GM19463 (cell line): Measurements from ENCODE around the gene CACNA1S.

ENCODE experiments used
- ATAC-seq: cut with Tn5 transposase; IDR thresholded peaks from one replicate; pipeline ENCODE4 v1.9.1; 2021; ENCODE audit warnings: mild to moderate bottlenecking, moderate library complexity; ENCODE audit not compliant: unreplicated experiment

CACNA1S gene

DNA sequence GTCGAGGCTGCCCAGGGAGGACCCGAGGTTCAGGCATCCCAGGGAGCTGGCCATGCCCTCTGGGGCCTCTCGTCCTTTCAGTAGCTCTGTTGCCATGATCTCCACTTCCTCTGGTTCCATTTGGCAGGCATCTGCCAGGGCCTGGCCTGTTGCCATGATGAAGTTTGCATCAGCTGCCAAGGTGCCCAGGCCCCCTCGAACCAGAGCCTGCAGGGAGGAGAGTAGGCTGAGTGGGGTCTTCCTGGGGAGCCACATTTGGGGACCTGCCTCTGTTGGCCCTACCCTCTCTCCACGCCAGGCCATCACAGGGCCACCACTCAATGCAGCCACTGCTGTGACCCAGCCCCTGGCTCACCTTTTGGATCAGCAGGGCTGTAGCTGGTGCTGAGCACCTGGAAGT, 72.3 kb downstream of the CACNA1S start:
- no peak for ATAC-seq

DNA sequence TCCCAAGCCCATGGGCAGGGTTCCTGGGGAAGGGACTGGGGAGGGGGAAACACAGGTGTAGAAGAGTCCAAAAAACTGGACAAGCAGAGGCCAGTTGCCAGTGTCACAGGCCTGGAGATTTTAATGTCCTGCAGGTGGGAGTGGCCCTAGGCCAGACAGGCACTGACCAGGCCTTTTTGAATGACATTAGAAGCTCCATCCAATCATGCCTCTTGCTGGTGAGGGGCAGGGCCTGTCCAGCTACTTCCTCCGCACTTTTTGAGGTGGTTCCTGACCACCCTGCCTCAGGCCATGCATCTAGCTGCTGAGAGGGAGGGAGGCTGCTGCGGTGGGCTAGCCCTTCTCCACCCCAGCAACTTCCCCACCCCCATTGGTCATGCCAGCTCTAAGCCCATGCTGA, 72.8 kb downstream of the CACNA1S start:
- ATAC-seq, result no peak

DNA sequence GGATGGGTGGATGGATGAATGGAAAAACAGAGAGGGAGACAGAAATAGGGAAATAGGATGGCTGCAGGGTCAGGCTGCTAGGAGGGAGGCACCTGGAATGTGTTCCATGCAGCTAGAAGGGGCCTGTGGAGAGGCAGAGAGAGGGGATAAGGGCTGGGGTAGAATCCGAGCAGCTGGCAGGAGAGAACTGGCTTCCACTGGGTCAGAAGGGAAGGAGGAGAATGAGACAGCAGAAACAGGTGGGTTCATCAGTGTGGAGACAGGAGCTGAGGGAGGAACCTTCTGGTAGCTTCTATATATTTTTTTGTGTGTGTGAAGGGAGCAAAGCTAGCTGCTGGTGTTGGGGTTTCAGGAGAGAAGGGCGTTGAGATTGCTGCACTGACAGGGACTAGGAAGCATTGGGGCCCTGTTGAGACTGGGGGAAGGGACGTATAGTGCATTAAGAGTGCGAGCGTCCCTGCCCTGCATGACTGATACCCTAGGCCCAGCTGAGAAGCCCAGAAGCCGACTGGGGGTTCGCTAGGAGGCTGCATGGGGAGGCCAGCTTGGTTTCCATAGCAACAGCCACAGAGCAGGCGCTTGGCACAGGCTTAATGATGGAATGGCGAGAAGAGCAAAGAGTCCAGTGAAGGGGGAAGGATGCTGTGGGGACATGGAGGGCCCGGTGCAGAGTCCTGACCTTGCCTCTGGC, 73.9 kb downstream of the CACNA1S start:
- no peak for ATAC-seq

DNA sequence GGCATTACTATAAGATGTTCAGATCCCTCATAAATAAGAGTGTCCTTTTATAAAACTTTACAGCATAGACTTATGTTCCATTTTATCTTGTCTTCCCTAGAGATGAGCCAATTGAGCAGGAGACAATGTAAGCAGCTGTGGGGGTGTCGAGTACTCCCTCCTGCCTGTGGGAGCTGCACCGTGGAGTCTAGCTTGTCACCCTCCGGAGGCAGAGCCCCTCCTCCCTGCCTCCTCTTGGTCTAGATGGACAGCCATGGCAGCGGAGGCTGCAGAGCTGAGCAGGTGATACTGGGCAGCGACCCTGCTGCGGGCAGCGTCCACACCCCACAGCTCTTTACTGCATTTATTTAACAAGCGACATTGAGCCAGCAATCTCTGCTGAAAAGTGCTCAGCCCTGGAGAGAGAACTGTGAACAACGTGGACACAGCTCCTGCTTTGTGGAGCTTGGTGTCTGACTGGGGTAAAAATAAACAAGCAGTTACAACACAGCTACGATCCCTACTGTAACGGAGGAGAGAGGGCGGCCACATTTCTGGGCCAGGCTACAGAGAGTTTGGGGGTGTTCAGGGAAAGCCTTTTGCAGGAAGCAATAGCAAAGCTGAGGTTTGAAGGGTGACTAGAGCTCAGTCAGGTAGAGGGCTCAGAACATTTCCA, 75.9 kb downstream of the CACNA1S start:
- ATAC-seq, result no peak

DNA sequence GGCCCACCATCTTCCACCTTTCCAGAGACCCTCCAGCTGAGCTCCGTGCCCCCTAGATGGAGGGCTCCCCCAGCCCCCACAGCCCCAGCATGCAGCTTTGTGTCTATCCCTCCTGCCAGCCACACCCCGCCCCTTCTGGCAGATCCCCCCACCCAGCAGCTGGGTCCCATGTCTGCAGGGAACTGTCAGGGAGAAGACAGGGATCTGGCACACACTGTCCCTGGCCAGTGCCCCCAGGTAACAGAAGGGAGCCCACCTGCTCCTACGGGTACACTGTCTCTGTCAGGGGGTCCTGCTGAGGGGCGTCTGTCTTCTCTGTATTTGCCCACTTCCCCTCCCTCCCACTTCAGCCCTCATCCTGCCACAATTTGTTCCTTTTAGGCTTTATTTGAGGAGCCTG, 77.6 kb downstream of the CACNA1S start:
- ATAC-seq, result no peak

DNA sequence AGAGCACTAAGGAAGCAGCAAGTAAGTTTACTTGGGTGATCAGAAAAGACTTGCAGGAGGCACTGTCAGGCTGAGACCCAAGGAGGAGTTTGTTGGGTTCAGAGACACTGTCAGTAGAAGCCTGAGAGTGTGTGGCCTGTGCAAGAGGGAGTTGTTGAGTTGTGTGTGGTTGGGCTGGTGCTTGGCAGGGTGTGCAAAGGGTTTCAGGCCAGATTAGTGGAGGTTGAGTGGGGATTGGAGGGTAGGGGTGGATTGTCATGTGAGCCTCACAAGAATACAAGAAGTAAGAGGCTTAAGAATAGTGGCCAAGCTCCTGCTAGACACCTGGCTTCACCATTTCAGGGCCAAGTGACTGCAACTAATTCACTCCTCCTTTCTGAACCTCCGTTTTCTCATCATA, 79.8 kb downstream of the CACNA1S start:
- ATAC-seq, result no peak

DNA sequence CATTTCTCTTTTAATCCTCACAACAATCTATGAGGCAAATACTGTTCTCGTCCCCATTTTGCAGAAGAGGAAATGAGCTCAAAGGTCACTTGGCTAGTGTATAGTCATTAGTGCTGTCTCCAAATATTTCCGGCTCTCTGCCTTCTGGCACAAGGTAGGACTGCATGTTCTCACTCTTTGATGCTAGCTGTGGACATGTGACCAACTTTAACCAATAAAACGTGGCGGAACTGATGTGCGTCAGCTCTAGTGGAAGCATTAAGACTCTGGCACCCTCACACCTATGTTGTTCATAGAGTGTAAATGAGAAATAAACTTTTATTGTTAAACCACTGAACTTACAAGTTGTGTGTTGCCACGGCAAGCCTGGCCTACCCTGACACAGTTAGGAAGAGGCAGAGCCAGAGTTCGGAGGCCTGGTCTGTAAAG, 83.8 kb downstream of the CACNA1S start:
- ATAC-seq, result no peak

DNA sequence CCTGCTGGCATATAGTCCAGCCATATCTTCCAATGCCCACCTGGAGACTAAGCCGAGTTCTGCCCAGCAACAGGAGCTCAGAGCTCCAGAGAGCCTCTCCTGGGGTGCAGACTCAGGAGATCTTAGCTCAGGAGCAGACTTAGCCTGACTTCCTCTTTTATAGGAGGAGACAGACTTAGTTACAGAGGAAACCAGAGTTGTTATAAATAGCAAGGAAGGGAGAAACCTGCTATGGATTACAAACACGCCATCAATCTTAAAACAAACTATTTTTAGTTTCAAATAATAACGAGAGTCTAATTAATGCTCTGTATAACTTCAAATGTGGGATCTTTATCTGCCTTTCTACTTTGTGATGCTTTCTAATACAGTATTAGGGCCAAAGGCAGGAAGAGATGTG, 85.4 kb downstream of the CACNA1S start:
- no peak for ATAC-seq

DNA sequence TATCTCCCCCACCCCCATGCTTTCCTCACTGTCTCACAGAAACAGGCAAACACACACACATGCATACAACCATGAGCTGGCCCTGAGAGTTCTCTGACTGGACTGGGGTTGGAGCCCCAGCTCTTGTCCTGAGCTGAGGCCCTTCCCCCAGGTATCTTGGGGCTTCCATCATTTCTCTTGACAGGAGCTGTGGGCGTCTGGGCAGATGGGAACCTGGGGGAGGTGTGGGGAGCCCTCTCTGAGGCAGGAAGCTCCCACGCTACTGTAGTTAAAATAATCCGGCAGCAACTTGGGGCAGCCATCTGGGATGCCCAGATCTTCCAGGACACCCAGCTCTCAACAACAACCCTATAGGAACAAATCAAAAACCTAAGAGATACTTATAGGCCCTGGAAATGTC, 86.0 kb downstream of the CACNA1S start:
- no peak for ATAC-seq

DNA sequence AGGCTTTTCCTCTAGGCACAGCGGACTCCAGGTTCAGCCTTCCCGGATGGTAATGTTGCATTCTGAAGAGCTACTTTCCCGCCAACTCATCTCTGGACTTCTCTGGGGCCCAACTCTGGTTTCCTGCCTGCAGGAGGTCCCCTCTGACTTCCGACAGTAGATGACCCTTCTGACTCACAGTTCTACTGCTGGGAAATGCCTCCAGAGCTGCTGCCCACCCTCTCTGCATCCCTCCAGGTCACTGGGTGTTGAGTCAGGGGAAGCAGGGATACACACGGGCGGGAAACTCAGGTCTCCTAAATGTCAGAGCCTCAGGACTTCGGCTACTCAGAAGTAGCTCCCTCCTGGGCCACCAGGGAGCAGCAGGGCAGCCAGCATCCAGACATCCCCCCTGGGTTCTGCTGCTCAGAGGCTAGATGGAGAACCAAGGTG, 86.6 kb downstream of the CACNA1S start:
- no peak for ATAC-seq

DNA sequence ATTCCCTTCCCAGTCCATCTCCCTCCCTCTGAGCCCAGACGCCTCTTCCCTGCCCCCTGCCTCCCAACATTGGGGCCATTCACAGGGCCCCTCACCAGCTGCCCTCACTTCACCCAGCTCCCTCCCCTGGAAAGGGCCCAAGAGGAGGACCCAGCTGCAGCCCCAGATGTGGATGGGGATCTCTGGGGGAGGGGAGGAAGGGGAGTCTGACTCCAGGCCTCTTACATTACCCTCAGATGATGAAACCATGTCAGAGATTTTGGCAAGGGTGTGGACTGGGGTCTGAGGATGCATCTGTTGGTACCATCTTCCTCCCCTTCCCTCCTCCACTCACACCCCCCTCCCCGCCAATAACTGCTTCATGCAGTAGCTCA, 87.6 kb downstream of the CACNA1S start:
- ATAC-seq, result no peak

DNA sequence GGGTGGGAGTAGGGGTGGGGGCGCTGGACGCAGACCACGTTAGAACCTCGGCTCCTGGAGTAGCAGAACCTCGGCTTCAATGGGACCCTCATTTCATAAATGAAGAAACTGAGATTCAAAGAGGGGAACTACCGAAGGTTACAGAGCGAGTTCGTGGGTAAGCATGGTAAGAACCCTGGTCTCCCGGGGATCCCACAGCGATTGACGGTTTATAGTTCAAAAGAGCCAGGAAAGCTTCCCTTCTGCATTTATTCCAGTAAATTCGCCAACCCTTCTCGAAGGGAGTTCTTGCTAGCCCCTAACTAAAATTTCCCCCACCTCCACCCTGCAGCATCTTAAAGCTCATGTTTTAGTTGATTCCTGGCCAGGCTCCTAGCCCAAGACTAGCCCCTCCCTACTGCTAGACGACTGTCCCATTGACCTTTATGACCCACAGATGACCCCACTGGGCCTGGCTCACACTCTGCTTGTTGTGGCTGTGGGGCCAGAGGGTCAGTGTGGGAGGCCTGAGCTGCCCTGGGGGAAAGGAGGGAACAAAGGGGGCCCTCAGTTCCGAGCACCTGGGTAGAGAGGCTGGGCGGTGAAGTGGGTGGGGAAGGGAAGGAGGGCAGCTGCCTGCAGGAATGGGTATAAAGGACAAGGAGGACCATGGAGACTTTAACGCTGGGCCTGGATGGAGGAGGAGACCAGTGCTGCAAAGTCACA, 88.2 kb downstream of the CACNA1S start:
- ATAC-seq, result no peak

DNA sequence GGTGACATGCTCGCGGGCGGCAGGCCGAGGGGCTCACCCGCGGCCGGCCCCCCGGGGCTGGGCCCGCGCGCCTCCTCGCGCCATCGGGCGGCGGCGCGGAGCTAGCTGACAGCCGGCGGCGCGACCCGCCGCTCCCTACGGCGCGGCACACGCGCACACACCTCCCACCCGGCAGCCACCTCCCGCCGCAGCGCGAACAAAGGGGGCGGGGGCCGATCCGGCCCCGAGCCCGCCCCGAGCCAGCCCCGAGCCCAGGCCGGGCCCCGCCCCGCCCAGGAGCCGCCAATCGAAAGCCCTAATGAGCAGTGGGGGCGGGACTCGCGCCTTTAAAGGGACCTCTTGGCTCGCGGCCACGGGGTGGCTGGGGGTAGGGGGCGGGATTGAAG, 88.7 kb downstream of the CACNA1S start, which contains the start of gene KIF21B:
KIF21B (minus strand) TSS at position 198 of the 386 bp plus-strand sequence. CDS start 331 bp downstream, outside the sequence.
- peak; percentile 64 for ATAC-seq

DNA sequence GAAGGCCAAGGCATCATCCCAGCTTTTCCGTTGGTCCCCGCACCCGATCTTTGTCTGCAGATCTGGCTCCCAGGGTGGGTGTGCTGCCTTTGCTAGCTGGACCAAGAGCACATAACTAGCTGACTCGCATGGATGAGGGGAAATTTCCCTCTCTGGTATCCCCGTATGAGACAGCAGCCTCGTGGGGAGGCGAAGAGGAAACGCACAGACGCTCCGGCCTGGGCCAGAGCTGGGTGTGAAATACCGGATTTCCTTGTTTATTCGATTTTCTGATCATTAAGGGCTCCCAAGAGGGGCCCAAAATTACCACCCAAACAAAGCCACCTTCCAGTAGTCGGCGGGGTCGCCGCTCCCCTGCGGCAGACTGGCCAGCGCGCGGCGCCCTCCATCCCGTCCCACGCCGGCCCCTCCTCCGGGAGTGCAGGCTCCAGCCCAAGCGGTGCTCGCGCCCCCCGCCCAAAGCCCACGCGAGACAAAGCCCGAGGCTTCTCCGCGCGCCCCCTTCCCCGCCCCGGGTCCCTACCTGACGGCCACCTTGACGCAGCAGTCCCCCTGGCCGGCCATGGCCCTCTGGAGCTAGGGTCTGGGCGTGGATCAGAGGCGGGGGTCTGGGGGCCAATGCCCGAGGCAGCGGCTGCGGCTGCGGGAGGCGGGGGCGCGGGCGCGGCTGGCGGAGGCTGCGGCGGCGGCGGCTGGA, 89.3 kb downstream of the CACNA1S start:
- ATAC-seq, result no peak

DNA sequence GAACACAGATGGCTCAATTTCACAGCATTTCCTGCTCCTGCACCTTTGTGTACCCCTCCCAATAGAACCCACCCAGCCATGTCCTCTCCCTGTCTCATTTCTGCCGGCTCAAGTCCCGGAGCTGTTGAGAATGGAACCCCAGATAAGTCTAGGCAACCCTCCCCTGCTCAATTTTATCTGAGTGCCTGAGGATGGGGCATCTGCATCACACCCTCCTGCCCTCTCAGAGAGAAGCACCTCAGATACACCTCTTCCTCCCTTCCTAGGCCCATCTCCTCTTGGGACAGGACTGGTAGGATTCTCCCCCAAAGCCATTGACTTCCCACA, 89.8 kb downstream of the CACNA1S start:
- no peak for ATAC-seq

DNA sequence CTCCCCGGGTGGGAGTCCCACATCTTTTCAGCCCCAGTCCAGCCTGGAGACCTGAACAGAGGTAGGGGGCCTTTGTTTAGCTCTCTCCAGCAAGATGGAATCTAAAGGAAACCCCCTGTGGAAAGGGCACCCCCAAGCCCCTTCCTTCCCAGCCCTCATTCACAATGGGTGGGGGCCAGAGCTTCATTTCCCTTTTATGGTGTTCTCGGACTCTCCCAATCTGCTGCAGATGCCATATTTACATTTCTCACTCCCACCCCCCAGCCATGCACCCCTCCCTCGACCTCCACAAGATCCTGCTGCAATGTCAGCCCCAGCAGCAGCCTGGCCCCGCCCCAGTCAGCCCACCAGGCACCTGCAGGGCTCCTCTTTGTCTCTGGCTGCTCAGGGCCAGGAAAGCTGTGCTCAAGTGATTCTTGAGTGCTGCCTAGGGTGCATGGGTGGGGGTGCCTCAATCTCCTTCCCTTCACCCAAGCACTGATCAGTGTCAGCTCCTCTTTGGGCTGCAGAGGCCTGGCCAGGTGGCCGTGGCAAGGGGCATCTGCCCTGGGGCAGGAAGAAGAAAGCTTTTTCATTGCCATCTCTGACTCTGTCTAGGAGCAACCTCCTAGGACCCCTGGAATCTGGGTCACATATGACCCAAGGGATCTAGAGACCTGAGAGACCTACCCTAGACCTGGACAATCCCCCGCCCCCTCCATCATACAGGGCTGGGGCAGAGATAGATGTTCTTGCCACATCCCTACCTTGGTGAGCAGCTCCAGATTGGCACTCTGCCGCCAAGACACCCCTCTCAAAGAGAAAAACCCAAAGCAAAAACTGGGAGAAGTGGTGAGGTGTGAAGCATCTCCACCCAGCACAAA, 90.4 kb downstream of the CACNA1S start:
- ATAC-seq, result no peak

DNA sequence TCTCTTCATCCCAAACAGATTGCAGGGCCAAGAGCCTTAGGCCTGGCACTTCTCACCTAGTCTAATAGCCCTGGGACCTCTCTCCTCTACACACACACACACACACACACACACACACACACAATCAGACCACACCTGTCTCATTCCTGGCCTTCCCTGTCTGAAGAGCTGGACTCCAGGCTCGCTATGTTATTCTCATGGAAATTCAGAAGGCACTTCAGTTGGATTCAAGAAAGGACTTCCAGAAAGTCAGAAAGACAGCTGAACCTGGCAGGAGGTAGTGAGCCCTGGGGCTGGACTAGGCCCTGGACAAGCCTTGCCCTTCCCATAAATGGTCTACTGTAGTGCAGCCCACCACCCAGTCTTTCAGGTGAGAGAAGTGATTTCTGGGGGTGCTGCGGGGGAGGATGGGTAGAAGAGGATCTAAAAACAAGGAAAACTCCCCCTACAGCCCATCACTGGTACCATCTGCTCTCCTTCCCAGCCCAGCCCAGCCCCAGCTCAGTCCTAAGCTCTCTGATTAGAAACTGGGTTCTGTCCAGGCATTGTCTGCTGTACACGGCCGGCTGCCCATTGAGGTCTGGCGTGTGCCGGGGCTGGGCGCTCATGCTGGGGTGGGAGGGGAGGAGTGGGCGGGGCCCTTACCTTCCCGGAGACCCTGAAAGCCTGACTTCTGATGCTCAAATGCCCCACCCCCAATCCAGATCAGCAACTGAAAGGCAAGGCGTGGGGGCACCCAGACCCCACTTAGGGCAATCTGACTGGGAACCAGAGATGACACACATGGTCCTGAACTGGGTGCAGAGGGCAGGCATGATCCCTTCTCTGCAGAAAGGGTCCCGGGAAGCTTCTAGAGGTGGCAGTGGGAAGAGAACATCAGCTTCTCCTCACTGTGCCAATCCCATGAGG, 91.3 kb downstream of the CACNA1S start:
- ATAC-seq, result no peak

DNA sequence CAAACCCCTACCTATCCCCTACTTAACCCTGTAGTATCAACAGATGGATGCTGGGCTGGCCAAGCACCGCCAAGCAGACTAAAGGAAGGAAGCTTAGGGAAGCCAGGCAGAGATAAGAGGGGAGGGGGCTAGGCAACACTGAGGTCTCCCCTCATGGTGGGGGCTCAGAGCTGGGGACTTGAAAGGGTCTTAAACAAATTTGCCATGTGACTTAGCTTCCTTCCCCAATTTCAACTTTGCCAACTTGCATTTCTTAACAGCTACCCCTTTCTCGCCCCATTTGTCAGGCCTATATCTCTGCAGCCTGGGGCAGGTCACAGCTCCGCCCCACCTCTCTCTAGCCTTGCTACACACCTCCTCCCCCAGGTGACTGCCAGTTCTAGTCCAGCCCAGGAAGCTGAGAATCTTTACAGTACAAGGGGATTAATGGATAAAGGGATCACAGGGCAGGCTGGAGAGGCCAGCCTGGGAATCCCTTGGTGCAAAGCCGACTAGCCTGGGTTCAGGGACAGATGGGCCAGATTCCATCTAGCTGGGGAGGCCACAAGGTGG, 92.1 kb downstream of the CACNA1S start:
- ATAC-seq, result no peak

DNA sequence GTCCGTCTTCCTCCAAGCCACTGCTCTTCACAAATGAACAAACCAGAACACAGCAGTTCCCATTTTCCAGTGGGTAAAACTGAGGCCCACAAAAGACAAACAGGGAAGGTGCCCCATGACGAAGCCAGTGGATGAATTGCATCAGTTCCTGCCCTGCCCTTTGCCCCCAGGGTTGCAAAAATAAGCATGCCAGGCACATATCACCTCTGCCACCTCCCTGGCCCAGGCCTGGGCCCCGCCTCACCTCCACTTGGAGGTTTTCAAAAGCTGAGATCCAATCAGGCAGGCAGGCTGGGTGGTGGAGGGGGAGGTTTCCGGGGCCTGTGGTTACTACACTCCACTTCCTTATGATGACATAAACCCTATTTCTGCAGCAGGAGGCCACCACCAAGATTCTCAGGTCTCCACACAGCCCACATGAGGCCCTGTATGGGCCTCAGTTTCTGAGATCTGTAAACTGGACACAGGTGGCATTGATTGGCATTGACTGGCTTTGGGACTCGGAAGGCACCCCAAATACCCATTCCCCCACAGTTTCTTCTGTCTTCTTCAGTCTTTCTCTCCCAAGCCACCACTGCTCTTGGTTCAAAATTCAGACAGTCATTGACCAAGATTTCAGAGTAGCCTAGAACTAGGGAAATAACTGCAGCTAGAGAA, 92.8 kb downstream of the CACNA1S start:
- peak; percentile 59 for ATAC-seq
